CD4-positive, alpha-beta T cell treated with Interleukin-15 for 4 hours (primary cell): ENCODE data around the gene CLIC4.
"Not testable (repeated sequence)": the region's sequence is repeated elsewhere in the genome, so short reads cannot be mapped to it uniquely, and the experiment has no call there.

ENCODE experiments used
- DNase-seq: peaks from one replicate; pipeline ENCODE4 v3.0.0-alpha.2; 2020; ENCODE audit warnings: low spot score

Gene CLIC4

GRCh38 chr1:24775348-24775747 is 30.1 kb downstream of the CLIC4 start:
- DNase-seq = no peak

DNA sequence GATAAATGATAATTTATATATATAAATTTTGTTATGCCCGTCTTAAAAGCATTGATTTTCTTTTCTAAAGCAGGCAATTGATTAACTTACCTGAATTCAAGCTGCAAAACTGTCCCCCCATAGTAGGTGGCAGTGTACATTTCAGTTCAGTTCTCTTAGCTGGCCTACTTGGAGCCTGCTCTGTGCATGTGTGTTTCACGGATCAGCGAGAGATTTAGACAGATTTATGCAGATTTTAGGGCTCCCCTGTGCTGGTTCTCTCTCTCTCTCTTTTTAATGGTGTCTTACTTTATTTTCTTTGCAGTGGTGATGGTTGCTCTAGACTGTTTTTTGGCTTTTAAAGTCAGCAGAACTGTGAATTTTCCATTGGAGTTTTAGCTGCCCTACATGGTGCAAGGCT is 30.7 kb downstream of the CLIC4 start:
- no peak for DNase-seq

- no peak for DNase-seq
Measured at GRCh38 chr1:24776821-24777220, 31.6 kb downstream of the CLIC4 start.

GRCh38 chr1:24778141-24778540 is 32.9 kb downstream of the CLIC4 start:
- no peak for DNase-seq

- DNase-seq = not testable (repeated sequence)
Measured at GRCh38 chr1:24779199-24779598, 34.0 kb downstream of the CLIC4 start.

DNA sequence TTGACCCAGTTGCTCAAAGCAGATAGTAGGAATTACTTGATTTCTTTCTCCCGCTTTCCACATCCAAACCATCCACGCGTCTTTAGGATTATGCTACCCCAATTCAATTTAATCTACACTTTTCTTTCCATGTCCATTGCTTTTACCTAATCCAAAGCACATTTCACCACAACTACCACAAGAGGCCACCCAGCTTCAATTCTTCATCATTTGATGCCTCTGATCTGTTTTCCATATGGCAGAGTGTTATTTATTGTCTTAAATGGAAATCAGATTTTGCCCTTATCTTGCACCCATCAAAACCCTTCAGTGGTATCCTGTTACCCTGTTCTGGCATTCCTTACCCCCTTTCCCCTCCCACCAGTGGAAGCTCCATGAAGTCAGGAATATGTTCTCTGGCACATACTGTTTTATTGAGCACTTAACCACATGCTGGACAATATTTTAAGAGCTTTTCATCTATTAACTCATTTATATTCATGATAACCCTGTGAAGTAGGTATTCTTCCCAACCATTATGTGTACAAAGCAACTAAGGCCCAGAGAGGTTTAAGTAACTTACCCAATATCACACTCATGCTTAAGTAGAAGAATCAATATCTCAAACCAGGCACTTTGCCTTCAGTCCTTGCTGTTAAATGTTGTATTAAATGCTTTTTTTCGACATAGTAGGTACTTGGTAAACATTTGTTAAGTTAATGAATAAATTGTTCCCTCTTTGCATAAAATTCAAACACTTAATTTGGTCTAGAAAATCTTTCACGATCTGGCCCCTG is 34.6 kb downstream of the CLIC4 start:
- DNase-seq = no peak

DNA sequence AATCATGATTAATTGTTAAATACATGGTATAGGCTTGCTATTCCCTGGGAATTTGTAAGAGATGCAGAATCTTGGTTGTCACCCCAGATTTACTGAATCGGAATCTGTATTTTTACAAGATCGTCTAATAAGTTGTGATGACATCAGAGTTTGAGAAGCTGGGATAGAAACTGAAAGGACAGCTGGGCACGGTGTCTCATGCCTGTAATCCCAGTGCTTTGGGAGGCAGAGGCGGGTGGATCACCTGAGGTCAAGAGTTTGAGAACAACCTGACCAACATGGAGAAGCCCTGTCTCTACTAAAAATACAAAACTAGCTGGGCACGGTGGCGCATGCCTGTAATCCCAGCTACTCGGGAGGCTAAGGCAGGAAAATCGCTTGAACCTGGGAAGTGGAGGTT is 35.4 kb downstream of the CLIC4 start:
- DNase-seq = not testable (repeated sequence)

GRCh38 chr1:24782689-24783088 is 37.4 kb downstream of the CLIC4 start:
- DNase-seq = no peak

DNA sequence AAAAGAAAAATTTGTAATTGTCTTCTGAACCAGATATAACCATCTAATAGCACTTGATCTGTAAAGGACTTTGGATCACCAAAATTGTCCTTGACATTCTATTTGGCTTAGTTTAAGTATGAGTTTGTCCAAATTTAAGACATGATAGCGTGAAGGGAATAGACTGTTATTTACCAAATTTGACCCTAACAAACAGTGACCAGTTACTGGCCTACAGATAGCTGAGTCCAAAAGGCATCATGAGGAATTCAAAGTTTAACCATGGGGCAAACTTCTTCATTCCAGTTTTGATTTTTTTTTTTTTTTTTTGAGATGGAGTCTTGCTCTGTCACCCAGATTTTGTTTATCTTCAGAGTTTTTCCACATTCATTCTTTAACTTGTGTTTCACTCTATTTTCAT is 38.5 kb downstream of the CLIC4 start:
- DNase-seq = no peak

GRCh38 chr1:24786191-24786590 is 40.9 kb downstream of the CLIC4 start:
- DNase-seq = no peak

DNA sequence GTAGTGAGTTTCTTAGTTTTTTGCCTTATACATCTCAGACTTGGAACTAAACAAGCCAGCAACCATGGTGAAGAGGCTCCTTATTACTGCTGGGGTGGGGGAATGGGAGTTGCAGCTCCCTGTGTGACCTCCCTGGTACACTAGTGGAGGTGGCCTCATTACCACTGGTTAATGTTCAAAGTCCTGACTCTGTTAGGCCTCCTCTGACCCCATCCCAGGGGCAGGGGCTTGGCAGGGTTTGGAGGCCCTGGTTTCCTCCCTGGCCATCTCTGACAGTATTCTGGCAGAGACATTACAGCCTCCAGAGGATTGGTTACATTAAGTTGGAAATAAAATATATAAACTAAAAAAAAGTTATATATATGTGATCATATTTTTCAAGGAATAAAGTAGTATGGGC is 45.2 kb downstream of the CLIC4 start:
- no peak for DNase-seq

GRCh38 chr1:24793447-24794129 is 48.3 kb downstream of the CLIC4 start:
- DNase-seq = no peak

DNA sequence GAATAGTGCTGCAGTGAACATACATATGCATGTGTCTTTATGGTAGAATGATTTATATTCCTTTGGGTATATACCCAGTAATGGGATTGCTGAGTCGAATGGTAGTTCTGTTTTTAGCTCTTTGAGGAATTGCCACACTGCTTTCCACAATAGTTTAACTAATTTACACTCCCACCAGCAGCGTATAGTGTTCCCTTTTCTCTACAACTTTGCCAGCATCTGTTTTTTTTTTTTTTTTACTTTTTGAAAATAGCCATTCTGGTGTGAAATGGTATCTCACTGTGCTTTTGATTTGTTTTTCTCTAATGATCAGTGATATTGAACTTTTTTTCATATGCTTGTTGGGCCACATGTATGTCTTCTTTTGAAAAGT is 48.9 kb downstream of the CLIC4 start:
- not testable (repeated sequence) for DNase-seq

DNA sequence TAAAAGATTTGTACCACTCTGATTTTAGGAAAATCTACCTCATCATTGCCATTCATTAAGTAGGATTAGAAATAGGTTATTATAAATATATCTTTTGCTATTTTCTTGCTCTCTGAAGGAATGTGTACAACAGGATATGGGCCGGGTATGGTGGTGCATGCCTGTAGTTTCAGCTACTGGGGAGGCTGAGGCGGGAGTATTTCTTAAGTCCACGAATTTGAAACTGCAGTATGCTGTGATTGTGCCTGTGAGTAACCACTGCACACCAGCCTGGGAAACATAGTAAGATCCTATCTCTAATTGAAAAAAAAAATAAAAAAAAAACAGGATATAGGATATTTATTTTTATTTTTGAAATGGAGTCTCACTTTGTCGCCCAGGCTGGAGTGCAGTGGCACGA is 50.0 kb downstream of the CLIC4 start:
- DNase-seq = no peak

DNA sequence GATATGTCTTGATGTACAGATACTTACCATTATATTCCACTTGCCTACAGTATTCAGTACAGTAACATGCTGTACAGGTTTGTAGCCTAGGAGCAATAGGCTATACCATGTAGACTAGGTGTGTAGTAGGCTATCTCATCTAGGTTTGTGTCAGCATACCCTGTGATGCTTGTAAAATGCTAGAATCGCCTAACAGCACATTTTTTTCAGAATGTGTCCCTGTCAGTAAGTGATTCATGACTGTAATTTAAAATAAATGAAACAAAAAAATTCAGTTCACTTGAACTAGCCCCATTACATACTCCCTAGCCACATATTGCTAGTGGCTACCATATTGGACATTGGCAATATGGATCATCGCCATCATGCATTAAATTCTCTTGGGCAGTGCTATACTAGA is 51.3 kb downstream of the CLIC4 start:
- DNase-seq = no peak

DNA sequence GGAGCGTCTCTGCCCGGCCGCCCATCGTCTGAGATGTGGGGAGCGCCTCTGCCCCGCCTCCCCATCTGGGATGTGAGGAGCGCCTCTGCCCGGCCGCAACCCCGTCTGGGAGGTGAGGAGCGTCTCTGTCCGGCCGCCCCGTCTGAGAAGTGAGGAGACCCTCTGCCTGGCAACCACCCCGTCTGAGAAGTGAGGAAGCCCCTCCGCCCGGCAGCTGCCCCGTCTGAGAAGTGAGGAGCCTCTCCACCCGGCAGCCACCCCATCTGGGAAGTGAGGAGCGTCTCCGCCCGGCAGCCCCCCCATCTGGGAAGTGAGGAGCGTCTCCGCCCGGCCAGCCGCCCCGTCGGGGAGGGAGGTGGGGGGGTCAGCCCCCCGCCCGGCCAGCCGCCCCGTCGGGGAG is 54.0 kb downstream of the CLIC4 start:
- not testable (repeated sequence) for DNase-seq

DNA sequence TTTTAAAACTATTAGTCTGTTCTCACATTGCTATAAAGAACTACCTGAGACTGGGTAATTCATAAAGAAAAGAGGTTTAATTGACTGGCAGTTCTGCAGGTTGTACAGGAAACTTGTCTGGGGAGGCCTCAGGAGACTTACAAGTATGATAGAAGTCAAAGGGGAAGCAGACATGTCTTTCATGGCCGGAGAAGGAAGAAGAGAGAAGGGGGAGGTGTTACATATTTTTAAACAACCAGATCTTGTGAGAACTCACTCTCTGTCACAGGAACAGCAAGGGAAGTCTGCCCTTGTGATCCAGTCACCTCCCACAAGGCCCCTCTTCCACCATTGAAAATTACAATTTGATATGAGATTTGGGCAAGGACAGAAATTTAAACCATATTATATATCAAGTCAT is 55.9 kb downstream of the CLIC4 start:
- no peak for DNase-seq

DNA sequence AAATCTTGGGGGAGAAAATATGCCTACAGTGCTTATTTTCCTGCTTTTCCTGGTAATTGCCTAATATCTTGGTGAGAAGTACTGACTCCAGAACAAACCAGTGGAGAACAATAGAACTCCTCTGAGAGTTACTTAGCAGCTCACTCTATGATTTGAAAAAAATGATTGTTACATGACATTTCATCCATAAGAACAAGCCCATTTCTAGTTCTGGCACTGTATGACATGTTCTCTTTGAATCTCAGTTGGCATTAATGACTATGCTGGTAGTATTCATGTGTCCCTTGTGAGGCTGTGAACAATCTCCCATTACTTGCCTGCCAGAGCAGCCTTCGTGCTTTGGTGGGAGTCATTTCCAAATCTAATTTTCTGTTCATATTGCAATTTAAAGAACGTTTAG is 58.0 kb downstream of the CLIC4 start:
- DNase-seq = no peak

GRCh38 chr1:24803987-24804530 is 58.8 kb downstream of the CLIC4 start:
- no peak for DNase-seq

DNA sequence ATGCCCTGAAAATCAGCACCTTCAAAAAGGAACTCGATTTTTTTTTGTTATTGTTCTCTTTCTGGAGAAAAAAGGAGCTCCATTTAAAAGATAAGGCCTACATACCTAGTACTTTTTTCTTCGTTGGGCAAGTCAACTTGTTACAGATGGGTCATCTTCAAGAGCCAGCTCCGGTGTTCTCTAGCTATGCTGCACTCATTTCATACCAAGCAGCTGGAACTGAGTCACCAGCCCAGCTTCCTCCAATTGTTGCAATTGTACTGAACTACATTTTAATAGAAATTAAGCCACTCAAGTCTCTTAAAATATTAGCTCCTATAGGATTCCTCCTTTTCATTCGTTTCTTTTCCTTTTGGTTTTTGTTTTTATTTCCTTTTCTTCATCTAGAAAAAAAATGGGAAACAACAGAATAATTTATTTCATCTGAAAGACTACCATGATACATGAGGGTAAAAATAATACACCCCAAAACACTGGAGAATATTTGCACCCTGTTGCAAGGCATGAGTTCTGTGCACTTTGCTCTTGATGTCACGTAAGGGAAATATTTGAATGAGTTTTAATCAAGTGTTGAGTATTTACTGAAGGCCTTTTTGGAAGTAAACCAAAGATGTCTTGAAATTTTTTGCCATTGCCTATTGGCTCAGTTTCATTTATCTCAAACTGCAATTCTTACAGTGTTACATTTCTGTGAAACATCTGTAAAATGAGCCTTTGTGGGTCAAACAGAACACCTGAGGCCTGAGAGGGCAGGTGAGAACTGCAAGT is 60.5 kb downstream of the CLIC4 start:
- DNase-seq = no peak

DNA sequence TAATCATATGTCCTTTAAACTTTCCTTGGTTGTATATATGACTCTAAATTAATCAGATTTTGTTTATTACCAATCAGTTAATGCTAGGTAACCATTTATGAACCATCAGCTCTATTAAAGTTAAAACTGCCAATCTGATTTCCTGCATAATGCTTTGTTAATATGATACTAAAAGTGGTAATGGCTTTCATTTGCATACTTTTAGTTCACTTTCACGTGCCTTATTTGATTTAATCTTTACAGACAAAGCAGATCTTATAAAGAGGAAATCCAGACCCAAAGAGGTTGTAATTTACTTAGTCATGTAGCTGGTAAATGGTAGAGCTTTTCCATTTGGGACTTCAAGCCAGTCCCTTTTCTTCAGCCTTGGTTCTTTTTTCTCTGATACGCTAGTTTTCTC is 61.3 kb downstream of the CLIC4 start:
- DNase-seq = no peak

DNA sequence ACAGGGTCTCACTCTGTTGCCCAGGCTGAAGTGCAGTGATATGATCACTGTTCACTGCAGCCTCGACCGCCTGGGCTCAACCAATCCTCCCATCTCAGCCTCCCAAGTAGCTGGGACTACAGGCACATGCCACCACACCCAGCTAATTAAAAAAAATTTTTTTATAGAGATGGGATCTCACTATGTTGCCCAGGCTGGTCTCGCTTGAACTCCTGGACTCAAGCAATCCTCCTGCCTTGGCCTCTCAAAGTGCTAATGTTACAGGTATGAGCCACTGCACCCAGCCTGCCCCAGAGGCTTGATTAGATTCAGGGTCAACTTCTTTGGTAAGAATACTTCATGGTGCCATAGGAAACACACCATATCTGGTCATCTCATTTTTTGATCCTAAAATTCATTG is 66.2 kb downstream of the CLIC4 start:
- not testable (repeated sequence) for DNase-seq

DNA sequence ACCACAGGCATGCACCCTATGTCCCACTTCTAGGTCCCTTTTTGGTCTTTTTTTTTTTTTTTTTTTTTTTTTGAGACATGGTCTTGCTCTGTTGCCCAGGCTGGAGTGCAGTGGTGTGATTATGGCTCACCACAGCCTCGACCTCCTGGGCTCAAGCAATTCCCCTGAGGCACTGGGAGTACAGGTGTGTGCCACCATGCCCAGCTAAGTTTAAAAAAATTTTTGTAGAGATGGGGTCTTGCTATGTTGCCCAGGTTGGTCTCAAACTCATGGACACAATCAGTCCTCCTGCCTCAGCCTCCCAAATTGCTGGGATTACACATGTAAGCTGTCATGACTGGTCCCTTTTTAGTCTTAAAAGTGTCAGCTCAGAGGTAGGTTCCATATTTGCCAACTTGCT is 75.0 kb downstream of the CLIC4 start:
- not testable (repeated sequence) for DNase-seq
